Epithelial cell of esophagus (primary cell): Measurements from ENCODE around the gene RASGRP2.

Experiments
- DNase-seq: peaks from one replicate; pipeline ENCODE4 v3.0.0; 2010; ENCODE audit warnings: low read depth
- H3K4me3 ChIP-seq: 2 replicates; pipeline ENCODE4 v1.5.1; 2011; ENCODE audit warnings: mild to moderate bottlenecking, low read length, control low read depth
- TF ChIP-seq, protein P1 (sequence below): IDR thresholded peaks from 2 replicates; pipeline ENCODE4 v1.5.1; 2011; ENCODE audit warnings: low read depth, mild to moderate bottlenecking, low read length, control low read depth, inconsistent platforms; ENCODE audit not compliant: insufficient read depth; ENCODE audit errors: missing control alignments

RASGRP2 gene

DNA sequence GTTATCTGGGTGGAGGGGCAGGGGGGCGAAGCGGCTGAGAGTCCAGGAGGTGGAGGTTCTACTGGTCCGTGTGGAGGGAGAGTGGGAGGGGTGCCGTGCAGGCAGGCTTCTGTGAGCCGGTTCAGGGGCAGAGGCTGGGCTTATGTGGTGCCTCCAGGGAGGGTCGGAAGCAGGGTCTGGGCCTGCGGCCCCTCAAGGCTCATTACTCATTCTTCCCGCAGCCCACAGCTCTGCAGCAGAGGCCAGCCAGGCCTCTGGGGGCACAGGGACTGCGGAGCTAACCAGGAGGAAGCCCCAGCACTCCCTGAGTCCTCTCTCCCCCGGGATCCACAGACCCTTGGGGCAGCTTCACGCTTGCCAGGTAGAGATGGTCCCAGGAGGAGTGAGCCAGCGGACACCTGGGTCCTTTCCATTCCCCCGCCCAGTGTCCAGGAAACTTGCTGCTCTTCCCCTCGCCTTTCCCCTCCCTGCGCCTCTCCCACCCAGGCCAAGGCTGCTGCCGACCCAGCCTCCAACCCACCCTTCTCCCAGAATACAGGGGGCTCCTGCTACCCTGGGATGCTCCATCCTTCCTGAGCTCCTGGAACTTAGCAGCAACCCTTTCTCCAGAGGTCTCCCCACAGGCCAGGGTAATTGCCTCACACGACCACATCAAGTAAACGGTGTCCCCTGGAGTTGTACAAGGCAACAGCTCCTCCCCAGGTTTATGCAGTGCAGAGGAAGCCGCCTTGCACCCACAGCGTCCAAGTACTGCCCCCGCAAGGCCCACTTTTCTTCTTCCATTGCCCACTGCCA is 27.3 kb downstream of the RASGRP2 start:
- no peak overlapping the region for H3K4me3 ChIP-seq
- DNase-seq, result no peak
- TF ChIP-seq, protein P1, sequence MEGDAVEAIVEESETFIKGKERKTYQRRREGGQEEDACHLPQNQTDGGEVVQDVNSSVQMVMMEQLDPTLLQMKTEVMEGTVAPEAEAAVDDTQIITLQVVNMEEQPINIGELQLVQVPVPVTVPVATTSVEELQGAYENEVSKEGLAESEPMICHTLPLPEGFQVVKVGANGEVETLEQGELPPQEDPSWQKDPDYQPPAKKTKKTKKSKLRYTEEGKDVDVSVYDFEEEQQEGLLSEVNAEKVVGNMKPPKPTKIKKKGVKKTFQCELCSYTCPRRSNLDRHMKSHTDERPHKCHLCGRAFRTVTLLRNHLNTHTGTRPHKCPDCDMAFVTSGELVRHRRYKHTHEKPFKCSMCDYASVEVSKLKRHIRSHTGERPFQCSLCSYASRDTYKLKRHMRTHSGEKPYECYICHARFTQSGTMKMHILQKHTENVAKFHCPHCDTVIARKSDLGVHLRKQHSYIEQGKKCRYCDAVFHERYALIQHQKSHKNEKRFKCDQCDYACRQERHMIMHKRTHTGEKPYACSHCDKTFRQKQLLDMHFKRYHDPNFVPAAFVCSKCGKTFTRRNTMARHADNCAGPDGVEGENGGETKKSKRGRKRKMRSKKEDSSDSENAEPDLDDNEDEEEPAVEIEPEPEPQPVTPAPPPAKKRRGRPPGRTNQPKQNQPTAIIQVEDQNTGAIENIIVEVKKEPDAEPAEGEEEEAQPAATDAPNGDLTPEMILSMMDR, result no peak

DNA sequence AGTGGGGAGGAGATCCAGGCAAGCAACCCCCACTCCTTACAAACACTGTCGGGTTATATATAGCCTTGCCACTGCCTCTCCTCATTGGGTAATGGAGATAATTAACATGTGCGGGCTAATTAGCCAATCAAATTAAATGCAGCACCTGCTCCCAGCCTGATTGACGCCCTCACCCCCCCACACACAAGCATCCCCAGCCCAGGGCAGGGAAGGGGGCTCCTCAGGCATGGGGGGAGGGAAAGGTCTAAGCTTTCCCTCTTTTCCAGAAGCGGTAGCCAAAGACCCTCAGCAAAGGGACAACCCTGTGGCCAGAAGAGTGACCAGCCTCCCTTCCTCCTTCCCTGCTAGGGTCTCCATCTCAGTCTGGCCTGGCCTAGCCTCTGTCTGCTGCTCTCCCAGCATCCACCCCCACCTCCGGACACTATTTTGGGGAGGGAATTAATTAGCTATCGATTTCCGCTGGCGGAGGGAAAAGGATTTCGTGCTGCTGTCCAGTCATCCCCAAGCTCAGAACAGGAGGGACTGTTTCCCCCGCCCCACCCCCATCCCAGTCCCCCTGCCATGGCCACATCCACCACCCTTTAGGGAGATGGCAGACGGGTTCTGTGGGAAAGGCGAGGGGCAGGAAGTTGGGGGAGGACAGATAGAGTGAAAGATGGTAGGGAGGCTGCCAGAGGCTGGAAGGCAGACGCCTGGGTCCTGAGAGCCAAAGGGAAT is 28.0 kb downstream of the RASGRP2 start:
- DNase-seq, result no peak
- H3K4me3 ChIP-seq, result no peak overlapping the region
- TF ChIP-seq, protein P1, result no peak

DNA sequence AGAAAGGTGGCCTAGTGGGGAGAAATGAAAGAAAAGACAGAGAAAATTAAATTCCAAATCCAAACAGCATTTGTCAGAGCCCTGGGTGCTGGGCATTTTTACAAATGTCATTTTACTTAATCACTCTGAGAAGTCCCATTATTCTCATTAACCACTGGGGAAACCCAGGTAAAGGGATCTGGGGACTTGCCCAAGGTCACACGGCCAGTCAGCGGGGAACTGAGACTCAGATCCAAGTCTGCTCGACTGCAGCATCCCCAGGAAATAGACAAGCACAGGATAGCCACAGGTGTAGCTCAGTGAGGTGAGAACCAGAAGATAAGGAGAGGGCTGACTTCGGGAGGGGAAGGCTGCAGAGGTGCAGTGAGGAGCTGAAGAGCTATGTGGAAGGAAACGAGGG is 28.8 kb downstream of the RASGRP2 start:
- TF ChIP-seq, protein P1, result no peak
- no peak for DNase-seq
- H3K4me3 ChIP-seq, result no peak overlapping the region

DNA sequence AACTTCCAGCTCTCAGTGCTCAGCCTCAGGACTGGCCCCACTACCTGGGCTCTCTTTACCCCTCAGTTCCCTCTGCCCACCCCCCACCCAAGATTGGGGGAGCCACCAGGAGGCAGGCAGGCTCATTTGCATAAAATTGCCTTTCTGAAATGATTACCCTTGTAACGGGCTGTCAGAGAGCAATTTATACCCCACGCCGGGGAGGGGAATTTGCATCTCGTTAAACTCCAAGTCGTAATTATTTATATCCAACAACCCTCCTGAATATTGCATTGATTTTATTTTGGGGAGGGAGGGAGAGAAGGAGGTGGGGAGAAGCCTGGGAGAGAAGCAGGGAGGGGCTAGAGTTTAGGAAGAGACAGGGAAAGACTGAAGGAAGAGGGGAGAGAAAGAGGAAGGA is 29.3 kb downstream of the RASGRP2 start:
- H3K4me3 ChIP-seq, result no peak overlapping the region
- TF ChIP-seq, protein P1, result no peak
- DNase-seq, result no peak

DNA sequence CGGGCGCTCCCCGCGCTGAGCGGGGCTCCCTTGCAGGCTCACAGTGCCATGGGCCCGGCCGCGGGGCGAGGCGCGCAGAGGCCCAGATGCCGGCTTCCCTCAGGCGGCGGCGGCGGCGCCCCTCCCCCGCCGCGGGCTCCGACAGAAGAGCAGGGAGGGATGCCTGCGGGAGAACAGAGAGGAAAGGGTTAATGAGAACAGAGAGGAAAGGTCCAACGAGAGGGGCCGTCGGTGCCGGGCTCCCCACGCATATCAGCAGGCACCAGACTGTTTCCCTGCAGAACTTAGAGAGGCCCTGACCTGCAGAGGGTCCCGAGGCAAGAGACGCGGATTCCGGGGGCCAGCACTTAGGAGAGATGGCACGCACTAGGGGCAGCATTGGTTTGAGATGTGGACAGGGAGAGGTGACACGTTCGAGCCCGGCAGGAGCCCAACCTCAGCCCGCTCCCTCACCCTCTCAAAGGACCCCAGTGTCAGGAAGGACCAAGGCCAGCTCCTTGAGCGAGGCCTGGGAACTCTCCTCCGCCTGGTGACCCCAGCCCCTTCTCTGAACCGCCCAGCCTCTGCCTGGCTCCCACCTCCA is 30.1 kb downstream of the RASGRP2 start:
- TF ChIP-seq, protein P1, result no peak
- H3K4me3 ChIP-seq, result no peak overlapping the region
- no peak for DNase-seq

DNA sequence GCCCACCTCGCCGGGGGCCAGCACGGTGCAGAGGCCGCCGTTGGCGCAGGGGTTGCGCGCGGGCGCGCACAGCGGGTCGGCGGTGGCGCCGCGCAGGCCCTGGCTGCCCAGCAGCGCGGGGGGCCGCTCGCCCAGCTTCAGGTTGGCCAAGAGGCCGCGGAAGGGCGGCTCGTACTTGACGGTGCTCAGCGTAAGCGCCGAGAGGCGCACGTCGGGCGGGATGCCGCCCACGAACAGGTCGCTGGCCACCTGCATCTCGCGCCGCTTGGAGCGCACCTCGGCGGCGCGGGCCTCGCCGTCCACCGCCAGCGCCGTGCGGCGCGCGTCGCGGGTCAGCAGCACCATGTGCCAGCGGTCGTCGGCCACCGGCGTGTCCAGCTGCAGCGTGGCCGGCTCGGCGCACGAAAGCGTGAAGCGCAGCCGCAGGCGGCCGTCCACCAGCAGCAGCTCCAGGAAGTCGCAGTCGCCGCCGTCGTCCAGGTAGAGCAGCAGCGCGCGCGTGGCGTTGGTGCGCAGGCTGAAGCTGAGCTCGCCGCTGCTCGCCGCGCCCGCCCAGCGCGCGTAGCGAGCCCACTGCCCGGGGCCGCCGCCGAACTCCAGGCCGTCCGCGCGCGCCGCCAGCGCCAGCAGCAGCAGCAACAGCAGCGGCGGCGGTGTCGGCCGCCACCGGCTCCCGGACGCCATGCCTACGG is 30.8 kb downstream of the RASGRP2 start:
- DNase-seq, result peak; percentile 77
- TF ChIP-seq, protein P1, result no peak
- H3K4me3 ChIP-seq, result no peak overlapping the region
